GM23248 (cell line): ENCODE data around the gene EPHB3.
A peak's percentile ranks its signal among the peaks of the same experiment; 100 is the strongest.

Experiments
- EZH2 ChIP-seq: fragments of 200-600 bp; sonication (generic); IDR thresholded peaks from 2 replicates; pipeline ENCODE4 v1.6.1; 2018; ENCODE audit warnings: antibody characterized with exemption, mild to moderate bottlenecking; ENCODE audit not compliant: insufficient read depth, poor library complexity, severe bottlenecking
- EZH2phosphoT487 ChIP-seq: fragments of 200-600 bp; sonication (generic); IDR thresholded peaks from 2 replicates; pipeline ENCODE4 v1.6.1; 2018; ENCODE audit warnings: antibody characterized with exemption, moderate library complexity, mild to moderate bottlenecking, low read depth; ENCODE audit not compliant: insufficient read depth

GRCh38 chr3:184513276-184514170 lies 48.1 kb upstream of the EPHB3 start:
- TF ChIP-seq EZH2 = peak; percentile 40
- no peak for TF ChIP-seq EZH2phosphoT487
